Measurements from ENCODE around the gene TBCA.
"Not testable (repeated sequence)": the region's sequence is repeated elsewhere in the genome, so short reads cannot be mapped to it uniquely, and the experiment has no call there.

Gene TBCA

GRCh38 chr5:77772729-77773128 lies 3.4 kb downstream of the TBCA start:
- no peak for DNase-seq

- no peak for DNase-seq
These were observed 4.7 kb downstream of the TBCA start for GRCh38 chr5:77771452-77771851.

GRCh38 chr5:77770293-77771005 lies 5.7 kb downstream of the TBCA start:
- no peak for DNase-seq

DNA sequence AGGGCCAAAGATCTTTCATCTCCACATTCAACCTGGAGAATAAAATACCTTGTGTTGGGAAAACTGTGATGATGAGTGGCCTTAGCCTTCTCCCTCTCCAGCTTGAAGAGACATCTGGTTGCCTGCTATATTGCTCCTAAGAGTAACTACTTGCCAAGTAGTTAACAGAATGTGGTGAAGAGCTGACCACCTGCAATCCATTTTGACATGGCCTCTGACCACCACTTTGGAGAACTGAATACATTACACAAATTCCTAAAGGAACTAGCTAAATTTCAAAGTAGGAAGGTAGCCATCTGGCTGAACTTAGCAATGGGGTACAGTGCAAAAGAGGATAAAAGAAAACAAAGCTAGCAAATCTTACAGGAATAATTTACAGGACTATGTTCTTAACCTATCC lies 7.2 kb downstream of the TBCA start:
- no peak for DNase-seq

- no peak for DNase-seq
These were observed 8.8 kb downstream of the TBCA start for GRCh38 chr5:77767301-77767700.

DNA sequence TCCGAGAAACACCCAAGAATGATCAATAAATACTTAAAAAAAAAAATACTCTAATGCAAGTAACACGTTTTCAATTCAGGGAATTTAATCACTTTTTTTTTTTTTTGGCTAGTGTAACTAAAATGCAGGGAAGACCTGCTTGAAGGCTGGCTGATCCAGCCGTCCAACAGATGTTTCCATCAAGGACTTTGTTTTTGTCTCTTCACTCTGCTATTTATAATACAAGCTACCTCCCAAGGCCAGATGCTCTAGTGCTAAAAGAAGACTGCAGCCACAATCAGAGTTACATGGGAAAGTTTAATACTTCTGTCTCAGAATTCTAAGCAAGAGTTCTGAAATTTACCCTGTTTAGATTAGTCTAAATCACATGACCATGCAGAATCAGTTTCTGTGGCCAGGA lies 14.5 kb downstream of the TBCA start:
- no peak for DNase-seq

GRCh38 chr5:77758141-77758938 lies 17.8 kb downstream of the TBCA start:
- no peak for DNase-seq

DNA sequence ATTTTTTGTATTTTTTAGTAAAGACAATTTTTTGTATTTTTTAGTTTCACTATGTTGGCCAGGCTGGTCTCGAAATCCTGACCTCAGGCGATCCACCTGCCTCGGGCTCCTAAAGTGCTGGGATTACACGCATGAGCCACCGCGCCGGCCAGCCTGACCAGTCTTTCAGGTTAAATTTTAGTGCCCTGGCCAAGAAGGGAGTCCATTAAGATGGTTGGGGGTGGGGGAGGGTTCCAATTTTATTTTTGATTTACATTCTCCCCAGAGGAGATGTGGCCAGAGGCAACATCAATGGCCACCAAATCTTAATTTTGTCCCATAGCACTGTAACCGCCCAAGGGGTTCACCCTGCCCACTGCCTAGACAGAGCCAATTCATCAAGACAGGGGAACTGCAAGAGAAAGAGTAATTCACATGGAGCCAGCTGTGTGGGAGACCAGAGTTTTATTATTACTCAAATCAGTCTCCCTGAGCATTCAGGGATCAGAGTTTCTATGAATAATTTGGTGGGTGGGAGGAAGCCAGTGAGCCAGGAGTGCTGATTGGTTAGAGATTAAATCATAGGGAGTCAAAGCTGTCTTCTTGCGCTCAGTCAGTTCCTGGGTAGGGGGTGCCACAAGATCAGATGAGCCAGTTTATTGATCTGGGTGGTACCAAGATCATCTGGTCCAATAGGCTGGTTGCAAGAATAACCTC lies 24.7 kb downstream of the TBCA start:
- DNase-seq: no peak

DNA sequence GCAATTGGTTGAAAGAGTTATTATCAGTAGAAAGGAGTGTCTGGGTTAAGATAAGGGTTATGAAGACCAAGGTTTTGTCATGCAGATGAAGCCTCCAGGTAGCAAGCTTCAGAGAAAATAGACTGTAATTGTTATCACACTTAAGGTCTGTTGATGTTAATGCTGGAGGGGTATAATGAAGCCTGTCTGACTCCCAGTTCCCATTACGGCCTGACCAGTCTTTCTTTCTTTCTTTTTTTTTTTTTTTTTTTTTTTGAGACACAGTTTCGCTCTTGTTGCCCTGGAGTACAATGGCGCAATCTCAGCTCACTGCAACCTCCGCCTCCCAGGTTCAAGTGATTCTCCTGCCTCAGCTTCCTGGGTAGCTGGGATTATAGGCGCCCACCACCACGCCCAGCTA lies 25.2 kb downstream of the TBCA start:
- DNase-seq: not testable (repeated sequence)

GRCh38 chr5:77748160-77748559 lies 28.0 kb downstream of the TBCA start:
- no peak for DNase-seq

DNA sequence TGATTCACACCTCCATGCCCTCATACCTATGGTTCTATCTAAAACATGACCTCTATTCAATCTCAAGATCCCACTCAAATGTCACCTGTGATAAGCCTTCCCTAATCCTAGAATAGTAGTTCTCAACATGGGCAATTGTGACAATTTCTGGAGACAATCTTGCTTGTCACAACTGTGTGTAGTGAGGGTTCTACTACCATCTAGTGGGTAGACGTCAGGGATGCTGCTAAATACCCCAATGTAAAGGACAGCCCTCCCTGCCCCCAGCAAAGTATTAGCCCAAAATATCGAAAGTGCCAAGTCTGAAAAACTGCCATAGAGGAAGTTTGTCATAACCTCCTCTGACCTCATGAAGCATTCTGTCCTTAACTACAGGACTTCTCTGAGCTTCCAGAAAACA lies 32.0 kb downstream of the TBCA start:
- no peak for DNase-seq

DNA sequence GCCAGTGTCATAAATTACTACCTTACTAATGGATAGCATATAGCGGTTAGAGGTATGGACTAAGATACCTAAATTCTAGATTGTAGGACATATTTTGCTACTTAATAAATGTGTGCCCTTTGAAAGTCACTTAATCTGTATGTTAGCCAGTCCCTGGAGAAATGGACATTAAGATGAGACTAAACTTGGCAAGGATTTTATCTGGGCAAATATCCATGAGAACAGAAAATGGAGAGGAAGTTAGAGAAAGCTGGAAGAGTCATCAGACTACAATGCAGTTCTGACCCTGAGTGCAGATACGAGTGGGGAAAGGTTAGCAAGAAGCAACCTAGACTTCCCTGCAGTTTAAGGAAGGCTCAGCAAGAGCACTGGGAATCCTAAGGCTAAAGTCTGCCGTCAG lies 33.0 kb downstream of the TBCA start:
- DNase-seq: no peak

- no peak for DNase-seq
These were observed 34.5 kb downstream of the TBCA start for GRCh38 chr5:77741608-77742007.

DNA sequence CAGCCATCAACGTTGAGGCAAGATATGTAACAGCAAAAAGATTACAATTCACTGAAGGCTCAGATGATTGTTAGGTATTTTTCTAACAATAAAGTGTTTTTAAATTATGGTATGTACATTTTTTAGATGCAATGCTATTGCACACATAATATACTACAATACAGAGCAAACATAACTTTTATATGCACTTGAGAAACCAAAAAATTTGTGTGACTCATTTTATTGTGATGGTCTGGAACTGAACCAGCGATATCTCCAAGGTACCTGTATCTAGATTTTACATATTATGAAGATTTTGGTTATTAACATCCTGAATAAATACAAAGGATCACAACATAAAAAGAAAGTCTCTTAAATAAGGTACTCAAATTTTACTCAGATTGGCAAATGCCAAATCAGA lies 41.3 kb downstream of the TBCA start:
- DNase-seq: no peak

DNA sequence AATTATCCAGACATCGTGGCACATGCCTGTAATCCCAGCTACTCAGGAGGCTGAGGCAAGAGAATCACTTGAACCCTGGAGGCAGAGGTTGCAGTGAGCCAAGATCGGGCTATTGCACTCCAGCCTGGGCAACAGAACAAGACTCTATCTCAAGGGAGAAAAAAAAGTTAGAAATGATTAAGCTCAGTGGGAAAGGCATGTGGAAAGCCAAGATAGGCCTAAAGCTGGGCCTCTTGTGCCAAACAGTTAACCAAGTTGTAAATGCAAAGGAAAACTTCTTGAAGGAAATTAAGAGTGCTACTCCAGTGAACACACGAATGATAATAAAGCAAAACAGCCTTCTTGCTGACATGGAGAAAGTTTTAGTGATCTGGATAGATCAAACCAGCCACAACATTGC lies 43.0 kb downstream of the TBCA start:
- no peak for DNase-seq

GRCh38 chr5:77727190-77727589 lies 48.9 kb downstream of the TBCA start:
- DNase-seq: no peak

DNA sequence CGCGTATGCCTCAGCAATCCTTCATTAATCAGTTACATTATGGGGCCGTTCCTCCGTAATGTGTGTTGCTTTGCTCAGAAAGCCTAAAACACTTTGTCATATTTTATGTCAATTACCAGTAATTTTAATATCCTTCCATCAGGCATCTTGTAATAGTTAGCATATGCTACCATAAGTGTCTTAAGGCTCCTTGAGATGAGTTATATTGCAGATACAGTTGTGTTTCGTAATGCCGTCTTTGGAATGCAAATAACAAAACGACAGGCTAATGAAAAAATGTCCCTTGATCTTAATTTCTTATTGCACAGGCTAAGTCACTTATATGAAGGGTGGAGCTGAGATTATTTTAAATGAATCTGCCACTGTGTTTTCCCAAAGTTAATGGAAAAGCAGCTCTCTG lies 50.5 kb downstream of the TBCA start:
- no peak for DNase-seq

DNA sequence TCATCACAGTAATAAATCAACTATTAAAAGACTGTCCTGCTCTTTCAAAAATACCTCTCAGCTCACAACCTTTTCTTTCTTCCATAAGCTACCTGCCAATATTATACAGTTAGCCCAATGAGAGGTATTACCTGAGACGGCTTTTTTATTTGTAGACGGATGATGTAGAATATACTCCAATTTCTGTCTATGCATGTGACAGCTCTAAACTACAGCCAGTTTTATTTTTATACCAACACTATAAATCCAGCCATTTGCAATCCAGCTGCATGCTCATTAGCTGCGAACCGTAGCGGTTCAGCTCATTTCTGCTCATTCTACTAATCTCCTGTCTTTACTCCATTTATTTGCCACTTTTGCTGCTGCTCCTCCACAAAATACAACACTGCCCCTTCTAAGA lies 51.2 kb downstream of the TBCA start:
- no peak for DNase-seq

- DNase-seq: no peak
These were observed 56.3 kb downstream of the TBCA start for GRCh38 chr5:77719666-77720363.

- no peak for DNase-seq
These were observed 57.1 kb downstream of the TBCA start for GRCh38 chr5:77718934-77719610.

DNA sequence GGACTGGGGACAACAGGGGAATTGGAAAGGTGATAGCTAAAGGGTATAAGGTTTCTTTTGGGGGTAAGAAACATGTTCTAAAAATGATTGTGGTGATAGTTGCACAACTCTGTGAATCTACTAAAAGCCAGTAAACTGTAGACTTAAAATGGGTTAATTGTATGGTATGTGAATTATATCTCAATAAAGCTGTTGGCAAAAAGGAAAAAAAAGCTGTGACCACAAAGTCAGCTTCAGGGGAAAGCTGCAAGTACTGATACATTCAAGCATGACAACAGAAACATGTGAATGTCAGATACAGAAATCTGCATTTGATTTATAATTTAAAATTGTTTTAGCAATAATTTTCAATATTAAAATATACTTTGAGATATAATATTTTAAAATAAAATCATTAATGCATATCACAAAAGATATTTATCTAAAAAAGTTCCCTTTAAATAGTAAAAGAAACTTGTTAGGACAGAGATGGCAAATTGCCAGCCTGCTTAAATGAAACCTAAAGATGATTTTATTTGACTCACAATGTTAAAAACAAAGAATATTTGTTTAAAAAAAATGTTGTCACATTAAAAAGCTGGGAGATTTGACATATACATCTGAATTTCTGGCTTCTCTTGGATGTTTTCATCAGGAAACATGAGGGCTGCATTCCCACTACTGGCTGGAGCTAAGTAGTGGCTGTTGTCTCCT lies 66.0 kb downstream of the TBCA start:
- no peak for DNase-seq

- DNase-seq: no peak
These were observed 66.8 kb downstream of the TBCA start for GRCh38 chr5:77709340-77709739.
